Subcutaneous adipose tissue (tissue), 4 donors: ENCODE data around the gene DIPK2B. TPM values are rescaled to one million over a fixed set of nuclear protein-coding genes. Genes with fewer than 3 reads are reported as not detected.

ENCODE experiments used
- CTCF ChIP-seq: fragments of 450-650 bp; IDR thresholded peaks from one replicate; pipeline ENCODE4 v1.5.1; 2016; ENCODE audit warnings: low read depth, mild to moderate bottlenecking, control low read depth, antibody characterized with exemption, moderate library complexity
- total RNA-seq, 4 donors: library from RNA; depleted of rRNA; stranded (reverse); fragments of >200 nt; gene quantifications; one replicate each; pipeline ENCODE4 v1.1.0, GENCODE V29; 2016

The DIPK2B gene
- total RNA-seq, 4 donors from 2014 or later: 12.9 to 130 (median 27.8) TPM

- no peak for TF ChIP-seq CTCF
These were observed 9.3 kb downstream of the DIPK2B start for GRCh38 chrX:45191383-45191782.

GRCh38 chrX:45187731-45188130, 12.9 kb downstream of the DIPK2B start:
- TF ChIP-seq CTCF: no peak

- no peak for TF ChIP-seq CTCF
These were observed 14.0 kb downstream of the DIPK2B start for GRCh38 chrX:45186643-45187026.

GRCh38 chrX:45184211-45184610, 16.5 kb downstream of the DIPK2B start:
- TF ChIP-seq CTCF: no peak

- no peak for TF ChIP-seq CTCF
These were observed 27.8 kb downstream of the DIPK2B start for GRCh38 chrX:45172890-45173289.

- no peak for TF ChIP-seq CTCF
These were observed 33.9 kb downstream of the DIPK2B start for GRCh38 chrX:45166781-45167180.

- no peak for TF ChIP-seq CTCF
These were observed 35.0 kb downstream of the DIPK2B start for GRCh38 chrX:45165726-45166125.
